Chondrocyte (in vitro differentiated cells): Measurements from ENCODE around the gene MRPS30. TPM values are rescaled to one million over a fixed set of nuclear protein-coding genes. Genes with fewer than 3 reads are reported as not detected.

Experiments
- DNase-seq: peaks from one replicate; pipeline ENCODE4 v3.0.0; 2021; ENCODE audit warnings: mixed read lengths, low spot score
- H3K27ac Mint-ChIP-seq: one replicate; pipeline ENCODE4 v1.8.0; 2021; ENCODE audit warnings: mild to moderate bottlenecking, moderate library complexity, mixed read lengths; ENCODE audit not compliant: unreplicated experiment
- H3K27me3 Mint-ChIP-seq: 2 replicates; pipeline ENCODE4 v1.8.0; 2021; ENCODE audit warnings: low read depth, mixed read lengths
- H3K36me3 Mint-ChIP-seq: 2 replicates; pipeline ENCODE4 v1.8.0; 2021; ENCODE audit warnings: low read depth, mixed read lengths
- H3K4me1 Mint-ChIP-seq: 2 replicates; pipeline ENCODE4 v1.8.0; 2021; ENCODE audit warnings: low read depth, mild to moderate bottlenecking, mixed read lengths
- H3K4me3 Mint-ChIP-seq: one replicate; pipeline ENCODE4 v1.8.0; 2021; ENCODE audit warnings: mild to moderate bottlenecking, moderate library complexity, mixed read lengths; ENCODE audit not compliant: unreplicated experiment
- H3K9me3 Mint-ChIP-seq: 2 replicates; pipeline ENCODE4 v1.8.0; 2021; ENCODE audit warnings: low read depth, mixed read lengths
- CTCF ChIP-seq: fragments of 200-600 bp; sonication (generic); IDR thresholded peaks from 2 replicates; pipeline ENCODE4 v1.5.0; 2021; ENCODE audit warnings: antibody characterized with exemption, mild to moderate bottlenecking, moderate library complexity
- total RNA-seq: library from RNA; stranded (reverse); gene quantifications from 3 replicates; pipeline ENCODE4 v1.2.1, GENCODE V29; 2021

MRPS30 gene
- total RNA-seq, 1 donor from 2014 or later: 30.3 TPM

DNA sequence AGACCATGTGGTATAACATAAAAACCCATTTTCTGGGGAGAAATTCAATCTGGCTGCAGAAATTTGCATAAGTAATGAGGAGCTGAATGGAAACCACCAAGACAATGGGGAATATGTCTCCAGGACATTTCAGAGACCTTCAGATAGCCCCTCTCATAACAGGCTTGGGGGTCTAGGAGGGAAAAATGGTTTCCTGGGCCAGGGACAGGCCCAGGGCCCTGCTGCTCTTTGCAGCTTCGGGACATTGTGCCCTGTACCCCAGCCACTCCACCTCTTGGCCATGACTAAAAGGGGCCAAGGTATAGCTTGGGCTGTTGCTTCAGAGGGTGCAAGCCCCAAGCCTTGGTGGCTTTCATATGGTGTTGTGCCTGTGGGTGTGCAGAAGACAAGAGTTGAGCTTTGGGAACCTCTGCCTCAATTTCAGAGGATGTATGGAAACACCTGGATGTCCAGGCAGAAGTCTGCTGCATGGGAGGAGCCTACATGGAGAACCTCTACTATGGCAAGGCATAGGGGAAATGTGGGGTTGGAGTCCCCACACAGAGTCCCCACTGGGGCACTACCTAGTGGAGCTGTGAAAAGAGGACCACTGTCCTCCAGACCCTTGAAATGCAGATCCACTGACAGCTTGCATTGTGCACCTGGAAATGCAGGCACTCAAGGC, 30.4 kb downstream of the MRPS30 start:
- Mint-ChIP-seq H3K4me3 (no peak overlapping the region), H3K4me1 (no peaks in the 10 kb centered on the region), H3K36me3 (peaks cover 2% of the 10 kb centered on the region), H3K27me3 (peaks cover 10% of the 10 kb centered on the region), H3K9me3 (peaks cover 9% of the 10 kb centered on the region), H3K27ac (no peak overlapping the region)
- no peak for TF ChIP-seq CTCF
- no peak for DNase-seq

GRCh38 chr5:44842496-44843282, 33.9 kb downstream of the MRPS30 start:
- no peak for DNase-seq
- Mint-ChIP-seq H3K36me3 (no peaks in the 10 kb centered on the region), H3K27me3 (peaks cover 19% of the 10 kb centered on the region), H3K4me3 (no peak overlapping the region), H3K9me3 (peaks cover 6% of the 10 kb centered on the region), H3K27ac (no peak overlapping the region), H3K4me1 (no peaks in the 10 kb centered on the region)
- TF ChIP-seq CTCF: no peak

- Mint-ChIP-seq H3K27me3 (peaks cover 19% of the 10 kb centered on the region), H3K27ac (no peak overlapping the region), H3K4me3 (no peak overlapping the region), H3K36me3 (no peaks in the 10 kb centered on the region), H3K4me1 (no peaks in the 10 kb centered on the region), H3K9me3 (no peaks in the 10 kb centered on the region)
- no peak for DNase-seq
- TF ChIP-seq CTCF: no peak
These were observed 36.0 kb downstream of the MRPS30 start for GRCh38 chr5:44844744-44845143.

- H3K36me3 Mint-ChIP-seq: no peaks in the 10 kb centered on the region
- H3K9me3 Mint-ChIP-seq: no peaks in the 10 kb centered on the region
- DNase-seq: no peak
- H3K27me3 Mint-ChIP-seq: peaks cover 16% of the 10 kb centered on the region
- TF ChIP-seq CTCF: no peak
- no peak overlapping the region for H3K4me3 Mint-ChIP-seq
- H3K4me1 Mint-ChIP-seq: no peaks in the 10 kb centered on the region
- no peak overlapping the region for H3K27ac Mint-ChIP-seq
These were observed 37.0 kb downstream of the MRPS30 start for GRCh38 chr5:44845777-44846176.

- TF ChIP-seq CTCF: no peak
- no peaks in the 10 kb centered on the region for H3K9me3 Mint-ChIP-seq
- no peaks in the 10 kb centered on the region for H3K4me1 Mint-ChIP-seq
- DNase-seq: no peak
- peaks cover 14% of the 10 kb centered on the region for H3K27me3 Mint-ChIP-seq
- no peaks in the 10 kb centered on the region for H3K36me3 Mint-ChIP-seq
- no peak overlapping the region for H3K27ac Mint-ChIP-seq
- no peak overlapping the region for H3K4me3 Mint-ChIP-seq
These were observed 38.6 kb downstream of the MRPS30 start for GRCh38 chr5:44847206-44847852.
